K562 (cell line): Measurements from ENCODE around the gene BEND6. TPM values are rescaled to one million over a fixed set of nuclear protein-coding genes. Genes with fewer than 3 reads are reported as not detected.

Experiments used
- ATAC-seq: fragments of 200-7000 bp; cut with Tn5 transposase; 3 replicates; pipeline ENCODE4 v1.9.1; 2020; ENCODE audit warnings: moderate library complexity
- BruUV-seq: library from RNA; stranded (reverse); fragments of 400-500 nt; replicated peaks from 2 replicates; lab custom pipeline; 2021; lab: Mats Ljungman, UMichigan
- CTCF ChIA-PET: fragments of 300-600 bp; formaldehyde crosslinking; extraction: SDS; loops from one replicate; lab custom pipeline; 2021; ENCODE audit warnings: low intra/inter-chr PET ratio; lab: Yijun Ruan, JAX
- POLR2A ChIA-PET: fragments of 300-600, 350-650 bp; sonication (Branson Sonifier 250); formaldehyde crosslinking; extraction: SDS; loops from one replicate; lab custom pipeline; 2021; ENCODE audit warnings: antibody characterized with exemption, inconsistent platforms; lab: Yijun Ruan, JAX
- DNase-seq, 4 experiments: peaks; one replicate each; pipeline versions ENCODE4 v3.0.0 to v3.0.0-alpha.2; 2011 to 2018; ENCODE audit warnings: low spot score in 3 of 4, mixed read lengths in 3 of 4; ENCODE audit errors: extremely low read depth in 1 of 4
- FAIRE-seq: peaks from 2 replicates; lab custom pipeline; 2011; peaks lifted over from hg19 to GRCh38; lab: Jason Lieb, UNC
- H2AFZ ChIP-seq: 2 replicates; pipeline ENCODE4 v1.6.0; 2011; ENCODE audit warnings: low read depth, low read length, control low read depth, inconsistent platforms
- H3K27ac ChIP-seq: fragments of 200-600 bp; 3 replicates; pipeline ENCODE4 v1.8.0; 2011; ENCODE audit warnings: low read depth, mild to moderate bottlenecking, control low read depth, inconsistent platforms, low read length, moderate library complexity, mixed read lengths; ENCODE audit errors: extremely low read depth
- H3K27me3 ChIP-seq, 2 experiments: fragments of 300-600 bp in 1 of 2; 2 replicates in 1 of 2; 3 replicates in 1 of 2; pipeline versions ENCODE4 v1.6.0 to v1.8.0; 2011; ENCODE audit warnings: inconsistent platforms in 2 of 2, low read length in 2 of 2, mild to moderate bottlenecking in 1 of 2, mixed read lengths in 1 of 2, moderate library complexity in 1 of 2; ENCODE audit not compliant: control insufficient read depth in 2 of 2, insufficient read depth in 2 of 2
- H3K36me3 ChIP-seq: fragments of 300-600 bp; 3 replicates; pipeline ENCODE4 v1.8.0; 2011; ENCODE audit warnings: mild to moderate bottlenecking, low read length, inconsistent platforms; ENCODE audit not compliant: control insufficient read depth, insufficient read depth
- H3K4me1 ChIP-seq, 2 experiments: fragments of 200-600 bp in 1 of 2; replicated peaks in 1 of 2; 2 replicates in 1 of 2; 3 replicates in 1 of 2; pipeline versions ENCODE4 v1.5.1 to v1.8.0; 2011; ENCODE audit warnings: inconsistent platforms in 2 of 2, low read length in 2 of 2, mild to moderate bottlenecking in 1 of 2, mixed read lengths in 1 of 2, moderate library complexity in 1 of 2; ENCODE audit not compliant: control insufficient read depth in 2 of 2, insufficient read depth in 2 of 2
- H3K4me2 ChIP-seq: 2 replicates; pipeline ENCODE4 v1.6.1; 2011; ENCODE audit warnings: low read length, control low read depth, inconsistent platforms, mixed read lengths; ENCODE audit not compliant: insufficient read depth
- H3K4me3 ChIP-seq: fragments of 200-600 bp; sonication (generic), shearing (Covaris generic); 2 replicates; pipeline ENCODE4 v1.5.1; 2016; ENCODE audit warnings: control low read depth, inconsistent platforms
- H3K79me2 ChIP-seq: fragments of 200-600 bp; 3 replicates; pipeline ENCODE4 v1.8.0; 2011; ENCODE audit warnings: low read length, inconsistent platforms; ENCODE audit not compliant: control insufficient read depth, insufficient read depth
- H3K9ac ChIP-seq, 2 experiments: 2 replicates each; pipeline versions ENCODE4 v1.6.0 to v1.6.1; 2011; ENCODE audit warnings: low read depth in 2 of 2, low read length in 2 of 2, control low read depth in 1 of 2, inconsistent platforms in 1 of 2, mild to moderate bottlenecking in 1 of 2, mixed read lengths in 1 of 2; ENCODE audit not compliant: insufficient read depth in 1 of 2
- H3K9me1 ChIP-seq: one replicate; pipeline ENCODE4 v1.6.0; 2011; ENCODE audit warnings: inconsistent platforms, mild to moderate bottlenecking, low read length, moderate library complexity; ENCODE audit not compliant: control insufficient read depth, insufficient read depth
- H3K9me3 ChIP-seq: replicated peaks from 2 replicates; pipeline ENCODE4 v1.5.1; 2011; ENCODE audit warnings: low read depth, low read length, inconsistent platforms; ENCODE audit not compliant: control insufficient read depth, insufficient read depth
- H4K20me1 ChIP-seq: replicated peaks from 2 replicates; pipeline ENCODE4 v1.6.1; 2011; ENCODE audit warnings: low read length, inconsistent platforms, mixed read lengths; ENCODE audit not compliant: control insufficient read depth, insufficient read depth
- C11orf30 ChIP-seq: fragments of 450-650 bp; IDR thresholded peaks from 2 replicates; pipeline ENCODE4 v1.6.1; 2016; ENCODE audit warnings: low read depth, mild to moderate bottlenecking
- FOXK1 ChIP-seq: sonication (generic); formaldehyde crosslinking; IDR thresholded peaks from 2 replicates; pipeline ENCODE4 v1.8.0; 2022; ENCODE audit warnings: missing genetic modification reagents, mild to moderate bottlenecking, borderline replicate concordance
- MAFF ChIP-seq: IDR thresholded peaks from 2 replicates; pipeline ENCODE4 v1.6.1; 2012; ENCODE audit warnings: low read length, improper control_type of control experiment
- NCOA6 ChIP-seq: fragments of 450-650 bp; IDR thresholded peaks from 2 replicates; pipeline ENCODE4 v1.6.1; 2017; ENCODE audit warnings: mild to moderate bottlenecking
- SIX5 ChIP-seq, 2 experiments: IDR thresholded peaks; 2 replicates each; pipeline ENCODE4 v1.6.1; 2011; ENCODE audit warnings: low read length in 2 of 2, borderline replicate concordance in 1 of 2, low read depth in 1 of 2, mild to moderate bottlenecking in 1 of 2, moderate library complexity in 1 of 2; ENCODE audit not compliant: insufficient read depth in 1 of 2
- U2AF1 ChIP-seq: fragments of 200-400 bp; formaldehyde crosslinking; optimal IDR thresholded peaks from 2 replicates; pipeline ENCODE3; 2017; ENCODE audit warnings: mild to moderate bottlenecking, low read depth, low read length, moderate library complexity
- XRCC3 ChIP-seq: fragments of 450-650 bp; IDR thresholded peaks from 2 replicates; pipeline ENCODE4 v1.6.1; 2017; ENCODE audit warnings: mild to moderate bottlenecking, moderate library complexity
- ZNF134 ChIP-seq: fragments of 250-450 bp; sonication (Bioruptor Pico); conservative IDR thresholded peaks from 2 replicates; pipeline ENCODE4 v1.4.0; 2020
- ZNF316 ChIP-seq: fragments of 450-650 bp; IDR thresholded peaks from 2 replicates; pipeline ENCODE4 v1.6.1; 2016
- WGBS: fragments of 100-300 bp; shearing (Covaris generic); methylation state at CpG from one replicate; pipeline ENCODE4 v1.1.6; 2016; ENCODE audit warnings: low coverage, mixed read lengths; ENCODE audit not compliant: insufficient coverage; ENCODE audit errors: missing lambda C conversion rate; 5-methylcytosine and 5-hydroxymethylcytosine counted together
- in situ Hi-C: fragments of 300-500 bp; cut with MboI; formaldehyde crosslinking; loops from 4 replicates; pipeline ENCODE4 v1.15.0; 2018; ENCODE audit warnings: inconsistent platforms, mixed read lengths
- intact Hi-C: fragments of 100-400 bp; cut with micrococcal nuclease; formaldehyde crosslinking; loops from 2 replicates; pipeline ENCODE4 v1.14.2; 2022
- polyA plus RNA-seq, 8 experiments: library from polyadenylated mRNA; depleted of rRNA in 4 of 8; stranded (reverse) in 5 of 8; unstranded in 3 of 8; fragments of >200 nt; fragmentation: Nextera tagmentation in 2 of 8; fragmentation: Illumina TruSeq in 1 of 8; extraction: Ambion mirVana in 2 of 8; extraction: Trizol in 1 of 8; gene quantifications; 2 replicates each; pipeline versions ENCODE4 v1.2.1 to v1.2.3, GENCODE V29; 2011 to 2014; ENCODE audit warnings: inconsistent platforms in 1 of 8, missing spikeins in 1 of 8
- total RNA-seq, 7 experiments: library from RNA; depleted of rRNA in 6 of 7; stranded (reverse); fragments of >200 nt in 6 of 7; fragmentation: Illumina TruSeq in 2 of 7; extraction: Trizol in 2 of 7; gene quantifications; 2 replicates each; pipeline versions ENCODE4 v1.2.1 to v1.2.3, GENCODE V29; 2011 to 2021; ENCODE audit warnings: low replicate concordance in 1 of 7

BEND6 gene
- total and polyA plus RNA-seq, 9 of the 15 experiments (the other 6 are each of a cell fraction or from before 2014, with no cell fraction given), result 0.37 to 4.0 (median 1.1) TPM

DNA sequence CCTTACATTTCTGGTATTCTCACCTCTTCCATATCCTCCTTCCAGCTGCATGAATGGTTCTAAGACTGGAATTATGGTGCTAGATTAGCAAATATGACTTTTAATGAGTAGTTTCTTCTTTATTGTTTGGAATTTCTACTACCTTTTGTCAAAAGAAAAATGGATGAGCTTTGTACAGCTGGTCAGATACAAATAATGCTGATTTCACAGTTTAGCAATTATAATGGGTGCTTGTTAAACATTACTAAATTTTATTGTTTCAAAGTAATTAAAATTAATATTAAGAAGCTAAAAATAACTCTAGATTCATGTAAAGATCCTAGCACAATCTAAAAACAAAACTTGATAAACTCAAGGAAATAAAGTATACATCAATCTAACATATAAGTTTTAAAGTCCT is 32.3 kb upstream of the BEND6 start:
- in situ Hi-C loops, result no loop called here
- no peak overlapping the region for H2AFZ ChIP-seq
- no peak overlapping the region for H3K4me3 ChIP-seq
- intact Hi-C loops, result no loop called here
- no peak overlapping the region for H3K9ac ChIP-seq
- ATAC-seq (no peak), DNase-seq (no peak), FAIRE-seq (no peak)
- no peaks in the 10 kb centered on the region for H3K4me1 ChIP-seq
- H3K27ac ChIP-seq, result no peak overlapping the region
- POLR2A ChIA-PET, result no interaction called here
- no peaks in the 10 kb centered on the region for H3K9me1 ChIP-seq
- no peaks in the 10 kb centered on the region for H3K9me3 ChIP-seq
- CTCF ChIA-PET, result no interaction called here
- no peaks in the 10 kb centered on the region for H4K20me1 ChIP-seq
- no peak overlapping the region for H3K4me2 ChIP-seq
- TF ChIP-seq MAFF (0 out of 2 replicates have a peak, but pooled peaks have one; percentile 15), ZNF316 (peak; percentile 74), NCOA6 (no peak), U2AF1 (no peak), C11orf30 (peak; percentile 49; the same call in 1 of the 2 replicates), XRCC3 (no peak), FOXK1 (no peak)
- TF ChIP-seq, all 486 proteins: peak for 3
- no peaks in the 10 kb centered on the region for H3K79me2 ChIP-seq
- no peaks in the 10 kb centered on the region for H3K36me3 ChIP-seq
- no TSS peak for BruUV-seq
- H3K27me3 ChIP-seq, result no peaks in the 10 kb centered on the region

DNA sequence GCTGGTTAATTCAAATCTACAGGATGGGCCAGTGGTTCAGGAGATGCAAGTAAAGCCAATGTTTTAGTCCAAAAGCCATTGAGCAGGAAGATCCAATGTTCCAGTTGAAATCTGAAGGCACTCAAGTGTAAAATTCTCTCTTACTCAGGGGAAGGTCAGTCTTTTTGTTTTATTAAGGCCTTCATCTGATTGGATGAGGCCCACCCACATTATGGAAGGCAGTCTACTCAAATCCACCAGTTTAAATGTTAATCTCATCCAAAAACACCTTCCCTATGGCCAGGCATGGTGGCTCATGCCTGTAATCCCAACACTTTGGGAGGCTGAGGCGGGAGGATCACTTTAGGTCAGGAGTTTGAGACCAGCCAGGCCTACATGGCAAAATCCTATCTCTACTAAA is 31.3 kb upstream of the BEND6 start:
- intact Hi-C loops (no loop called here), in situ Hi-C loops (no loop called here)
- Histone ChIP-seq H3K4me1 (no peaks in the 10 kb centered on the region), H3K79me2 (no peaks in the 10 kb centered on the region), H4K20me1 (no peaks in the 10 kb centered on the region), H3K27me3 (no peaks in the 10 kb centered on the region; a peak in 1 of 5 replicates), H3K9ac (no peak overlapping the region), H3K27ac (no peak overlapping the region), H3K9me3 (no peaks in the 10 kb centered on the region), H3K4me2 (no peak overlapping the region), H3K4me3 (no peak overlapping the region), H3K36me3 (no peaks in the 10 kb centered on the region), H2AFZ (no peak overlapping the region), H3K9me1 (no peaks in the 10 kb centered on the region)
- FAIRE-seq (no peak), ATAC-seq (no peak), DNase-seq (no peak)
- ChIA-PET CTCF (no interaction called here), POLR2A (no interaction called here)
- no TSS peak for BruUV-seq
- WGBS, result 50% methylated on average over 1 of the region's 1 CpG
- TF ChIP-seq SIX5 (IDR thresholded peaks at IDR 0.05; ENCODE audit: borderline replicate concordance in 1 of 2, insufficient read depth in 1 of 2, low read depth in 1 of 2, low read length in 2 of 2) (no peak), ZNF134 (CRISPR knock-in tag) (peak; percentile 91)
